Osteoblast (primary cell): ENCODE data around the gene ZSCAN22. TPM values are rescaled to one million over a fixed set of nuclear protein-coding genes. Genes with fewer than 3 reads are reported as not detected.
"Not testable (repeated sequence)": the region's sequence is repeated elsewhere in the genome, so short reads cannot be mapped to it uniquely, and the experiment has no call there.

ENCODE experiments used
- DNase-seq: peaks from one replicate; pipeline ENCODE4 v3.0.0; 2011; ENCODE audit warnings: low spot score, mixed read lengths; ENCODE audit not compliant: insufficient read length; ENCODE audit errors: missing footprints
- H2AFZ ChIP-seq: 2 replicates; pipeline ENCODE4 v1.6.0; 2011; ENCODE audit warnings: mild to moderate bottlenecking, low read length
- H3K27ac ChIP-seq: 2 replicates; pipeline ENCODE4 v1.5.1; 2011; ENCODE audit warnings: mild to moderate bottlenecking, low read depth, low read length, moderate library complexity
- H3K27me3 ChIP-seq: 2 replicates; pipeline ENCODE4 v1.6.0; 2012; ENCODE audit warnings: mild to moderate bottlenecking, control low read depth, inconsistent platforms, low read length, moderate library complexity; ENCODE audit not compliant: insufficient read depth
- H3K36me3 ChIP-seq: 2 replicates; pipeline ENCODE4 v1.5.1; 2011; ENCODE audit warnings: mild to moderate bottlenecking, low read length, control low read depth, moderate library complexity; ENCODE audit not compliant: insufficient read depth
- H3K4me1 ChIP-seq: 2 replicates; pipeline ENCODE4 v1.5.1; 2011; ENCODE audit warnings: mild to moderate bottlenecking, low read length, control low read depth, moderate library complexity; ENCODE audit not compliant: insufficient read depth
- H3K4me2 ChIP-seq: 2 replicates; pipeline ENCODE4 v1.6.0; 2011; ENCODE audit warnings: mild to moderate bottlenecking, low read length; ENCODE audit not compliant: insufficient read depth
- H3K4me3 ChIP-seq: fragments of 200-600 bp; sonication (generic); 3 replicates; pipeline ENCODE4 v1.5.1; 2012; ENCODE audit warnings: mild to moderate bottlenecking, low read length, inconsistent platforms; ENCODE audit not compliant: insufficient read depth
- H3K79me2 ChIP-seq: 2 replicates; pipeline ENCODE4 v1.6.0; 2012; ENCODE audit warnings: mild to moderate bottlenecking, low read length, control low read depth, inconsistent platforms; ENCODE audit not compliant: insufficient read depth
- H3K9me3 ChIP-seq: 2 replicates; pipeline ENCODE4 v1.5.1; 2011; ENCODE audit warnings: low read depth, low read length, control low read depth
- H4K20me1 ChIP-seq: 2 replicates; pipeline ENCODE4 v1.6.0; 2012; ENCODE audit warnings: mild to moderate bottlenecking, low read length, control low read depth; ENCODE audit not compliant: insufficient read depth
- total RNA-seq: library from RNA; depleted of rRNA; stranded (reverse); fragments of >200 nt; gene quantifications from 2 replicates; pipeline ENCODE4 v1.2.3, GENCODE V29; 2012
- TF ChIP-seq, protein P1 (sequence below): IDR thresholded peaks from 2 replicates; pipeline ENCODE4 v1.5.1; 2011; ENCODE audit warnings: mild to moderate bottlenecking, low read depth, low read length, moderate library complexity; ENCODE audit errors: extremely low read depth

ZSCAN22 gene
- total RNA-seq, 1 donor: 2.5 TPM

DNA sequence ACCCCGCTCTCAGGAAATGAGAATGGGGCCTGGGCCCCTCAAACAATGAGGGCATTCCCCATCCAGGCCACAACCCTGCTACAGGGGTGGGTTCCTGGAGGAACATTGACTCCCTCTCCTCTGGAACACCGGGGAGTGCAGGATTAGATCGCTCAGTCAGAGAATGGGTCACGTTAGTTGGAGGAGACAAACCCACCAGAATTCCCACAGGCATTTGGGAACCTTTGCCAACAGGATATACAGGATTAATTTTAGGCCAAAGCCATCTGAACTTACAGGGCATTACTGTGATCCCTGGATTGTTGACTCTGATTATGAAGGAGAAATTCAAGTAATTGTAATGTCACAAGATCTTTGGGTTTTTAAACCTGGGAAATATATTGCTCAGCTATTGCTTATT, 19.1 kb upstream of the ZSCAN22 start:
- Histone ChIP-seq H3K9me3 (no peaks in the 10 kb centered on the region), H3K27ac (no peak overlapping the region), H4K20me1 (peaks cover 24% of the 10 kb centered on the region), H3K79me2 (peaks cover 41% of the 10 kb centered on the region), H3K36me3 (peaks cover 41% of the 10 kb centered on the region), H3K4me2 (no peak overlapping the region), H3K4me3 (no peak overlapping the region), H2AFZ (no peak overlapping the region), H3K27me3 (no peaks in the 10 kb centered on the region), H3K4me1 (peaks cover 14% of the 10 kb centered on the region)
- no peak for DNase-seq
- TF ChIP-seq, protein P1, sequence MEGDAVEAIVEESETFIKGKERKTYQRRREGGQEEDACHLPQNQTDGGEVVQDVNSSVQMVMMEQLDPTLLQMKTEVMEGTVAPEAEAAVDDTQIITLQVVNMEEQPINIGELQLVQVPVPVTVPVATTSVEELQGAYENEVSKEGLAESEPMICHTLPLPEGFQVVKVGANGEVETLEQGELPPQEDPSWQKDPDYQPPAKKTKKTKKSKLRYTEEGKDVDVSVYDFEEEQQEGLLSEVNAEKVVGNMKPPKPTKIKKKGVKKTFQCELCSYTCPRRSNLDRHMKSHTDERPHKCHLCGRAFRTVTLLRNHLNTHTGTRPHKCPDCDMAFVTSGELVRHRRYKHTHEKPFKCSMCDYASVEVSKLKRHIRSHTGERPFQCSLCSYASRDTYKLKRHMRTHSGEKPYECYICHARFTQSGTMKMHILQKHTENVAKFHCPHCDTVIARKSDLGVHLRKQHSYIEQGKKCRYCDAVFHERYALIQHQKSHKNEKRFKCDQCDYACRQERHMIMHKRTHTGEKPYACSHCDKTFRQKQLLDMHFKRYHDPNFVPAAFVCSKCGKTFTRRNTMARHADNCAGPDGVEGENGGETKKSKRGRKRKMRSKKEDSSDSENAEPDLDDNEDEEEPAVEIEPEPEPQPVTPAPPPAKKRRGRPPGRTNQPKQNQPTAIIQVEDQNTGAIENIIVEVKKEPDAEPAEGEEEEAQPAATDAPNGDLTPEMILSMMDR: no peak

DNA sequence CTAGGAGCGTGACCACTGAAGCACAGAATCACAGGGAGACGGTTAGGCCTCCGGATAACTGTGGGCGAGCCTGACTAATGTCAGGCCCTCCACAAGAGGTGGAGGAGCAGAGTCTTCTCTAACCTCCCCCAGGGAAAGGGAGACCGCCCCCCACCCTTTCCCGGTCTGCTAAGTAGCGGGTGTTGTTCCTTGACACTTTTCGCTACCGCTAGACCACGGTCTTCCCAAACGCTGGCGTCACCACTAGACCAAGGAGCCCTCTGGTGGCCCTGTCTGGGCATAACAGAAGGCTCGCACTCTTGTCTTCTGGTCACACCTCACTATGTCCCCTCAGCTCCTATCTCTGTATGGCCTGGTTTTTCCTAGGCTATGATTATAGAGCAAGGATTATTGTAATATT, 16.1 kb upstream of the ZSCAN22 start:
- not testable (repeated sequence) for H3K4me1 ChIP-seq, H3K27ac ChIP-seq, H3K9me3 ChIP-seq, H3K27me3 ChIP-seq, H2AFZ ChIP-seq, H3K4me2 ChIP-seq, H3K4me3 ChIP-seq, DNase-seq
- Histone ChIP-seq H4K20me1 (peaks cover 27% of the 10 kb centered on the region), H3K36me3 (peaks cover 59% of the 10 kb centered on the region), H3K79me2 (peaks cover 36% of the 10 kb centered on the region)
- TF ChIP-seq, protein P1: peak; percentile 33

DNA sequence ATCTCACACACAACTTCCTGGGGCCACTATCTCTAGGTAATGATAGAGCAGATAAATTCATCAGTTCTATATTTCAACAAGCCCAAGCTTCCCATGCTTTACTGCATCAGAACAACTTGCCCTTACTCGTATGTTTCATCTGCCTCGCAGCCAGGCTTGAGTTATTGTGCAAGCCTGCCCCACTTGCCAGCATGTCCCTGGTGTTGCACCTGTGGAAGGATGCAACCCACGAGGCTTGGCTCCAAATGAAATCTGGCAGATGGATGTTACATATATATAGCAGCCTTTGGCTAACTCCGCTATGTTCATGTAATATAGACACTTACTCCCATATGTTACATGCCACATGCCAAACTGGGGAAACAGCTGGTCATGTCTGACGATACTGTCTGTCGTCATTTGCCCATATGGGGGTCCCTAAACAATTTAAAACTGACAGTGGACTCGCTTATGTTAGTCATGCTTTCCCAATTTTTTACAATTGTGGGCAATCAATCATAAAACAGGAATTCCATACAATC, 15.4 kb upstream of the ZSCAN22 start:
- H3K4me2 ChIP-seq: no peak overlapping the region
- no peak overlapping the region for H3K27ac ChIP-seq
- H3K79me2 ChIP-seq: peaks cover 29% of the 10 kb centered on the region
- peaks cover 59% of the 10 kb centered on the region for H3K36me3 ChIP-seq
- no peak for DNase-seq
- H3K27me3 ChIP-seq: no peaks in the 10 kb centered on the region
- H3K4me1 ChIP-seq: no peaks in the 10 kb centered on the region
- TF ChIP-seq, protein P1: no peak
- no peaks in the 10 kb centered on the region for H3K9me3 ChIP-seq
- H4K20me1 ChIP-seq: peaks cover 28% of the 10 kb centered on the region
- no peak overlapping the region for H3K4me3 ChIP-seq
- H2AFZ ChIP-seq: no peak overlapping the region

DNA sequence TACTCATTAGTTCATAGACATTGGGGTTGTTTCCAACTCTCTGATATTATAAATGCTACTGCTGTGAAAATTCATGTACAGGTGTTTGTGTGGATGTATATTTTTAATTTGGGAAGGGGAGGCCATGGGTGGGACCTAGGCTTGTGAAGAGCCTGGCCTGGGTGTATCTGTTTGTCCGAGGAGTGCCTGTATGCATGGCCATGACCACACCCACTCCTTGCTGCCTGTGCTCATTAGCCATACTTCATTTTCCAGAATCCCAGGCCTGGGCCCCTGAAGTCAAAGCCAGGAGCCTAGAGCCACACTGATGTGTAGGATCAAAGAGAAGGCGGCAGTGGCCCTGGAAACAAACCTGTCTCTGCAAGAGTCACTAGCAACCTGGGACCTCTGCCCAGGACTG, 11.2 kb upstream of the ZSCAN22 start:
- no peak overlapping the region for H3K4me3 ChIP-seq
- H3K79me2 ChIP-seq: peaks cover 2% of the 10 kb centered on the region
- peaks cover 32% of the 10 kb centered on the region for H3K36me3 ChIP-seq
- H3K9me3 ChIP-seq: no peaks in the 10 kb centered on the region
- H4K20me1 ChIP-seq: peaks cover 57% of the 10 kb centered on the region
- TF ChIP-seq, protein P1: no peak
- H3K27me3 ChIP-seq: no peaks in the 10 kb centered on the region
- no peak for DNase-seq
- H3K4me1 ChIP-seq: no peaks in the 10 kb centered on the region
- no peak overlapping the region for H3K27ac ChIP-seq
- H2AFZ ChIP-seq: no peak overlapping the region
- H3K4me2 ChIP-seq: no peak overlapping the region
